ENCODE results near the gene CCDC39. TPM values are rescaled to one million over a fixed set of nuclear protein-coding genes. Genes with fewer than 3 reads are reported as not detected.

The CCDC39 gene
- total RNA-seq (2022) (not detected in 2 replicates), Bru-seq, nascent RNA (not detected), BruChase-seq, experiment 1, labeled RNA remaining after a 2-hour chase (not detected), BruChase-seq, experiment 2, labeled RNA remaining after a 6-hour chase (not detected)
- long read RNA-seq: 0 reads

- Histone ChIP-seq H3K4me3 (ENCODE audit: low read depth, low read length) (peak within 1 kb of the TSS; percentile 49), H3K4me1 (no peaks in the 10 kb centered on the region), H3K36me3 (ENCODE audit: control insufficient read depth, insufficient read depth, low read length) (no peaks in the 10 kb centered on the region), H3K27me3 (replicated peaks; ENCODE audit: control insufficient read depth, insufficient read depth, low read length) (no peaks in the 10 kb centered on the region), H3K9me3 (no peaks in the 10 kb centered on the region)
- no peaks in the 10 kb centered on the region for H3K36me3 Mint-ChIP-seq (ENCODE audit: insufficient read depth, unreplicated experiment)
- ChIA-PET POLR2A (no interaction called here), CTCF (interaction anchor here (1.3 kb wide), 1 partner anchor 34 kb away, joined by 3 read pairs; no protein-coding TSS in a partner anchor)
- intact Hi-C loops (cut with micrococcal nuclease; ENCODE audit: unreplicated experiment): loop anchor here (2.0 kb wide), 1 partner anchor 77 kb away; the partner anchor contains the start of gene TTC14
- BruUV-seq (replicated peaks): no TSS peak
- DNase-seq: peak; percentile 71 to 79
- no peak for TF ChIP-seq CTCF (IDR thresholded peaks at IDR 0.05; ENCODE audit: insufficient read depth in 1 of 2, low read depth in 1 of 2, low read length in 1 of 2, severe bottlenecking in 1 of 2, unreplicated experiment in 1 of 2)
- H3K27ac Mint-ChIP-seq (ENCODE audit: unreplicated experiment): peak within 1 kb of the TSS; percentile 54
- peak within 1 kb of the TSS; percentile 72 for H3K4me3 Mint-ChIP-seq (ENCODE audit: unreplicated experiment)
- H3K9me3 Mint-ChIP-seq (ENCODE audit: unreplicated experiment): no peaks in the 10 kb centered on the region
- peaks cover 12% of the 10 kb centered on the region for H3K27me3 Mint-ChIP-seq (ENCODE audit: insufficient read depth, unreplicated experiment)
- no peaks in the 10 kb centered on the region for H3K4me1 Mint-ChIP-seq (ENCODE audit: low read depth, unreplicated experiment)
Observed at GRCh38 chr3:180679178-180680096, at the start of gene CCDC39. Gene CCDC39 (minus strand): TSS chr3:180679489. CDS start chr3:180679380, 109 bp downstream.

GRCh38 chr3:180720012-180720411 is 40.7 kb upstream of the CCDC39 start:
- H3K9me3 ChIP-seq: no peaks in the 10 kb centered on the region
- TF ChIP-seq CTCF (IDR thresholded peaks at IDR 0.05; ENCODE audit: insufficient read depth in 1 of 2, low read depth in 1 of 2, low read length in 1 of 2, severe bottlenecking in 1 of 2, unreplicated experiment in 1 of 2): no peak
- Mint-ChIP-seq H3K9me3 (ENCODE audit: unreplicated experiment) (no peaks in the 10 kb centered on the region), H3K36me3 (ENCODE audit: insufficient read depth, unreplicated experiment) (no peaks in the 10 kb centered on the region), H3K4me1 (ENCODE audit: low read depth, unreplicated experiment) (no peaks in the 10 kb centered on the region), H3K27me3 (ENCODE audit: insufficient read depth, unreplicated experiment) (peaks cover 2% of the 10 kb centered on the region), H3K27ac (ENCODE audit: unreplicated experiment) (no peak overlapping the region), H3K4me3 (ENCODE audit: unreplicated experiment) (no peak overlapping the region)
- H3K4me3 ChIP-seq (ENCODE audit: low read depth, low read length): no peak overlapping the region
- no TSS peak for BruUV-seq (replicated peaks)
- no peaks in the 10 kb centered on the region for H3K36me3 ChIP-seq (ENCODE audit: control insufficient read depth, insufficient read depth, low read length)
- POLR2A ChIA-PET: no interaction called here
- intact Hi-C loops (cut with micrococcal nuclease; ENCODE audit: unreplicated experiment): no loop called here
- DNase-seq: no peak
- H3K4me1 ChIP-seq: no peaks in the 10 kb centered on the region
- no peaks in the 10 kb centered on the region for H3K27me3 ChIP-seq (replicated peaks; ENCODE audit: control insufficient read depth, insufficient read depth, low read length)
- CTCF ChIA-PET: no interaction called here

- H3K9me3 Mint-ChIP-seq (ENCODE audit: unreplicated experiment): no peaks in the 10 kb centered on the region
- TF ChIP-seq CTCF (IDR thresholded peaks at IDR 0.05; ENCODE audit: insufficient read depth in 1 of 2, low read depth in 1 of 2, low read length in 1 of 2, severe bottlenecking in 1 of 2, unreplicated experiment in 1 of 2): no peak
- H3K9me3 ChIP-seq: no peaks in the 10 kb centered on the region
- no peak overlapping the region for H3K4me3 Mint-ChIP-seq (ENCODE audit: unreplicated experiment)
- intact Hi-C loops (cut with micrococcal nuclease; ENCODE audit: unreplicated experiment): no loop called here
- POLR2A ChIA-PET: no interaction called here
- no peaks in the 10 kb centered on the region for H3K4me1 ChIP-seq
- H3K4me3 ChIP-seq (ENCODE audit: low read depth, low read length): no peak overlapping the region
- BruUV-seq (replicated peaks): no TSS peak
- no peaks in the 10 kb centered on the region for H3K27me3 Mint-ChIP-seq (ENCODE audit: insufficient read depth, unreplicated experiment)
- no peaks in the 10 kb centered on the region for H3K27me3 ChIP-seq (replicated peaks; ENCODE audit: control insufficient read depth, insufficient read depth, low read length)
- no peak overlapping the region for H3K27ac Mint-ChIP-seq (ENCODE audit: unreplicated experiment)
- H3K36me3 ChIP-seq (ENCODE audit: control insufficient read depth, insufficient read depth, low read length): no peaks in the 10 kb centered on the region
- DNase-seq: no peak
- CTCF ChIA-PET: no interaction called here
- H3K4me1 Mint-ChIP-seq (ENCODE audit: low read depth, unreplicated experiment): no peaks in the 10 kb centered on the region
- H3K36me3 Mint-ChIP-seq (ENCODE audit: insufficient read depth, unreplicated experiment): no peaks in the 10 kb centered on the region
Observed at GRCh38 chr3:180707896-180708295, 28.6 kb upstream of the CCDC39 start.

All from Caco-2 (cell line).